Measurements from ENCODE around the gene ALOX5AP.

ALOX5AP gene

GRCh38 chr13:30810261-30810701 lies 74.9 kb downstream of the ALOX5AP start:
- no peaks in the 10 kb centered on the region for H3K36me3 ChIP-seq (ENCODE audit: control insufficient read depth, insufficient read depth, low read length)
- H3K27me3 ChIP-seq (replicated peaks; ENCODE audit: control insufficient read depth, insufficient read depth, low read length): no peaks in the 10 kb centered on the region
- no peak for TF ChIP-seq CTCF (IDR thresholded peaks at IDR 0.05; ENCODE audit: insufficient read depth, low read length, poor library complexity, severe bottlenecking)
- H3K4me3 ChIP-seq (replicated peaks; ENCODE audit: low read depth, low read length): no peak overlapping the region
- DNase-seq (ENCODE audit: extremely low read depth, insufficient read length): no peak

- Histone ChIP-seq H3K27me3 (replicated peaks; ENCODE audit: control insufficient read depth, insufficient read depth, low read length) (no peaks in the 10 kb centered on the region), H3K4me3 (replicated peaks; ENCODE audit: low read depth, low read length) (no peak overlapping the region), H3K36me3 (ENCODE audit: control insufficient read depth, insufficient read depth, low read length) (no peaks in the 10 kb centered on the region)
- no peak for DNase-seq (ENCODE audit: extremely low read depth, insufficient read length)
- no peak for TF ChIP-seq CTCF (IDR thresholded peaks at IDR 0.05; ENCODE audit: insufficient read depth, low read length, poor library complexity, severe bottlenecking)
Observed at GRCh38 chr13:30810801-30811200, 75.5 kb downstream of the ALOX5AP start.
